Activated T-helper 2 cell treated with anti-CD3 and anti-CD28 coated beads, Interferon-gamma antibody, Interleukin-2, Interleukin-4, amounts not matched to agents 10 μg/mL and 5 μg/mL and 100 μg/mL, durations not matched to agents 14 hours and 24 hours and 36 hours (primary cell): Measurements from ENCODE around the gene IGSF9B. TPM values are rescaled to one million over a fixed set of nuclear protein-coding genes. Genes with fewer than 3 reads are reported as not detected.

Experiments used
- DNase-seq: peaks from one replicate; pipeline ENCODE4 v3.0.0; 2021; ENCODE audit warnings: low spot score
- H3K27ac Mint-ChIP-seq: one replicate; pipeline ENCODE4 v1.8.0; 2021; ENCODE audit warnings: mixed read lengths
- H3K27me3 Mint-ChIP-seq: one replicate; pipeline ENCODE4 v1.8.0; 2021; ENCODE audit warnings: low read depth, mixed read lengths
- H3K36me3 Mint-ChIP-seq: one replicate; pipeline ENCODE4 v1.8.0; 2021; ENCODE audit warnings: low read depth, mixed read lengths
- H3K4me1 Mint-ChIP-seq: one replicate; pipeline ENCODE4 v1.8.0; 2021; ENCODE audit warnings: low read depth, mixed read lengths
- H3K4me3 Mint-ChIP-seq: one replicate; pipeline ENCODE4 v1.8.0; 2021; ENCODE audit warnings: low read depth, mild to moderate bottlenecking, moderate library complexity, mixed read lengths
- H3K9me3 Mint-ChIP-seq: one replicate; pipeline ENCODE4 v1.8.0; 2021; ENCODE audit warnings: mixed read lengths
- intact Hi-C: fragments of 100-400 bp; cut with micrococcal nuclease; formaldehyde crosslinking; loops from one replicate; pipeline ENCODE4 v1.15.1; 2023
- total RNA-seq: library from RNA; stranded (reverse); gene quantifications from 2 replicates; pipeline ENCODE4 v1.2.3, GENCODE V29; 2022

Gene IGSF9B
- total RNA-seq, 1 donor from 2014 or later = 101 TPM

DNA sequence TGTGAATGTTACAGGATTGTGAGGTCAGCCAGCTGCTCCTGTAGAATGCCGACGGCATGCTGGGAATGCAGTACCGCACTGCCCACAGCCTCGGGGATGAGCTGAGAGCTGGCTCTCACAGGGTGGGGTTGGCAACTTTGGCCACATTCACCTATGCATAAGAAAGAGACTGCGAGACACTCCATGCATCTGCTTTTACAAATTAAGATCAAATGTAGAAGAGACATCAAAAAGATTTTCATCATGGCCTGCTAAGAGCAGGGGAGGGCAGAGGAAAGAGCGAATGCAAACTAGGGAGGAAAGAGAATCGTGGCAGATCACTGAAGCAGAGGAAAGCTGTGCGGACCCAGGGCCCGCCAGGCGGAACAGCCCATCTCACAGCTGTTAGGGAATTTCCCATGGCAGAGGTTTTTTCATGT lies 61.7 kb downstream of the IGSF9B start:
- peaks cover 6% of the 10 kb centered on the region for H3K27me3 Mint-ChIP-seq
- H3K4me3 Mint-ChIP-seq = no peak overlapping the region
- intact Hi-C loops = no loop called here
- no peaks in the 10 kb centered on the region for H3K4me1 Mint-ChIP-seq
- DNase-seq = no peak
- H3K36me3 Mint-ChIP-seq = peaks cover 16% of the 10 kb centered on the region
- no peak overlapping the region for H3K27ac Mint-ChIP-seq
- no peaks in the 10 kb centered on the region for H3K9me3 Mint-ChIP-seq

GRCh38 chr11:133893381-133893780 lies 63.4 kb downstream of the IGSF9B start:
- H3K36me3 Mint-ChIP-seq = peaks cover 8% of the 10 kb centered on the region
- H3K4me1 Mint-ChIP-seq = no peaks in the 10 kb centered on the region
- H3K9me3 Mint-ChIP-seq = no peaks in the 10 kb centered on the region
- intact Hi-C loops = no loop called here
- H3K27ac Mint-ChIP-seq = no peak overlapping the region
- H3K27me3 Mint-ChIP-seq = peaks cover 10% of the 10 kb centered on the region
- no peak for DNase-seq
- no peak overlapping the region for H3K4me3 Mint-ChIP-seq

- Mint-ChIP-seq H3K4me1 (no peaks in the 10 kb centered on the region), H3K27ac (no peak overlapping the region)
- DNase-seq = no peak
These were observed 64.0 kb downstream of the IGSF9B start for GRCh38 chr11:133892584-133893380.

DNA sequence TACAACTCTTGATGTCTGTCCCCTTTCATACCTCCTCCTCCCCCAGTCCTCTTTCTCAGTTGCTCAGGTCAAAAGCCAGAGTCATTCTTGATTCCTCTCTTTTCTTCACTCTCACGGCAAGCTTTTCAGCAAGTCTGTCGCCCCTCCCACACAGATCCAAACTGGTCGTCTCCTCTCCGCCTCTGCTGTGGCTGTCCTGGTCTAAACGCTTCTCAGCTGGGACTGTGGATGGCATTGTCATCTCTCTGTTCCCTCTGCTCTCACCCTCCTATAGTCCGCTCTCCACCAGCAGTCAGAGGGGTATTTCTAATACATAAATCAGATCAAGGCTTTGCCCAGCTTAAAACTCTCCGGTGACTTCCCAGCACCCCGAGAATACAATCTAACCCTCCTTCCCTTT lies 64.6 kb downstream of the IGSF9B start:
- Mint-ChIP-seq H3K27me3 (peaks cover 12% of the 10 kb centered on the region), H3K4me1 (no peaks in the 10 kb centered on the region), H3K9me3 (no peaks in the 10 kb centered on the region), H3K36me3 (peaks cover under 1% of the 10 kb centered on the region), H3K27ac (no peak overlapping the region), H3K4me3 (no peak overlapping the region)
- DNase-seq = no peak
- intact Hi-C loops = no loop called here

More at GRCh38 chr11:133892584-133893380, 64.0 kb downstream of the IGSF9B start:
- H3K27me3 Mint-ChIP-seq = peaks cover 11% of the 10 kb centered on the region
- no peak overlapping the region for H3K4me3 Mint-ChIP-seq
- intact Hi-C loops = no loop called here
- no peaks in the 10 kb centered on the region for H3K9me3 Mint-ChIP-seq
- H3K36me3 Mint-ChIP-seq = peaks cover 5% of the 10 kb centered on the region

GRCh38 chr11:133889893-133890292 lies 66.9 kb downstream of the IGSF9B start:
- Mint-ChIP-seq H3K4me3 (no peak overlapping the region), H3K27me3 (peaks cover 20% of the 10 kb centered on the region), H3K36me3 (no peaks in the 10 kb centered on the region), H3K9me3 (no peaks in the 10 kb centered on the region), H3K27ac (no peak overlapping the region), H3K4me1 (no peaks in the 10 kb centered on the region)
- intact Hi-C loops = no loop called here
- DNase-seq = no peak

GRCh38 chr11:133889188-133889587 lies 67.6 kb downstream of the IGSF9B start:
- Mint-ChIP-seq H3K27ac (no peak overlapping the region), H3K9me3 (no peaks in the 10 kb centered on the region), H3K27me3 (peaks cover 24% of the 10 kb centered on the region), H3K4me3 (no peak overlapping the region), H3K36me3 (no peaks in the 10 kb centered on the region), H3K4me1 (no peaks in the 10 kb centered on the region)
- DNase-seq = no peak
- intact Hi-C loops = no loop called here

DNA sequence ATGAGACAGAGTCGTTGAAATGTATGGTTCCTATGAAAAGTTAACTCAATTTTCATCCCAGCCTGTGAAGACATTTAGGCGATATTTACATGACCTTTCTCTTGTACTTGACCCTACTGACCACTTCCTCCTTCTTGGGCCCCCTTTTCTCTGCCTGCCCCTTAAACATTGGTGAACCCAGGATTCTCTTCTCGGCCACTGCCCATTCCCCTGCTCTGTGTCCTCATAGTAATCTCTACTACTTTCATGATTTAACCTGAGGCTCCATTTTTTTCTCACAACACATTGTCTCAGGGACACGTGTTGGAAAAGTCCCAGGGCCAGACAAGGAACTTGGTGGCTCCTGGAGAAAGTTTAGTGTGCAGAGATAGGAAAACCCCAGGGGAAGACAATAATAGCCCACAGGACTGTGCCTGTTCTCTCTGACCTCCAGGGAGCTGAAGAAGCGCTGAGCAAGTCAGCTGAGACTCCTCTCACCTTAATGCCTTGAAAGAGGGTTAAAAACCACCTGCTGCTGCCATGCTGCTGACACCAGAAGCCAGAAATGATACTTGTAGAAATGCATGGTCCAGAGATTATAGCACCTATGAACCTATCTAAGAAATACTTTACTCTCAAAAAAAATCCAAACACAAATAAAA lies 69.0 kb downstream of the IGSF9B start:
- Mint-ChIP-seq H3K27ac (no peak overlapping the region), H3K27me3 (peaks cover 26% of the 10 kb centered on the region), H3K36me3 (no peaks in the 10 kb centered on the region), H3K9me3 (no peaks in the 10 kb centered on the region), H3K4me1 (no peaks in the 10 kb centered on the region), H3K4me3 (no peak overlapping the region)
- no peak for DNase-seq
- intact Hi-C loops = no loop called here

DNA sequence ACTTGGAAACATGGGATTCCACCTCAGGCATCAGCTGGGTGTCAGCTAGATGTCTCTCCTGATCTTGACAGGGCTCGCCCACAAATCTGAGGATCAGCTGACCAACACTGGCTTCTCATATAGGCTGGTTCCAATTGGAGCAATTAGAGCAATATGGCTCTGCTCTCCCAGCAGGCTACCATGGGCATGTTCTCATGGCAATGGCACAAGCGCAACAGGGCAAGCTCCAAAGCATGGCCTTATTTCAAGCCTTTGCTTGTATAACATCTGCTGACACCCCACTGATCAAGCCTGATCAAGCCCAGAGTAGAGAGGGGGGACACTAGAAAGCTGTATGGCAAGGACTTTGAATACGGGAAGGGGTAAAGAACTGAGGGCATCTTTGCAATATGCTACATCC lies 70.7 kb downstream of the IGSF9B start:
- intact Hi-C loops = no loop called here
- no peak for DNase-seq
- Mint-ChIP-seq H3K4me3 (no peak overlapping the region), H3K27ac (no peak overlapping the region), H3K27me3 (peaks cover 24% of the 10 kb centered on the region), H3K9me3 (peaks cover 5% of the 10 kb centered on the region), H3K4me1 (no peaks in the 10 kb centered on the region), H3K36me3 (no peaks in the 10 kb centered on the region)

GRCh38 chr11:133872160-133872559 lies 84.6 kb downstream of the IGSF9B start:
- DNase-seq = no peak
- Mint-ChIP-seq H3K4me3 (no peak overlapping the region), H3K9me3 (no peaks in the 10 kb centered on the region), H3K36me3 (no peaks in the 10 kb centered on the region), H3K27me3 (peaks cover 5% of the 10 kb centered on the region), H3K27ac (no peak overlapping the region), H3K4me1 (no peaks in the 10 kb centered on the region)
- intact Hi-C loops = no loop called here

DNA sequence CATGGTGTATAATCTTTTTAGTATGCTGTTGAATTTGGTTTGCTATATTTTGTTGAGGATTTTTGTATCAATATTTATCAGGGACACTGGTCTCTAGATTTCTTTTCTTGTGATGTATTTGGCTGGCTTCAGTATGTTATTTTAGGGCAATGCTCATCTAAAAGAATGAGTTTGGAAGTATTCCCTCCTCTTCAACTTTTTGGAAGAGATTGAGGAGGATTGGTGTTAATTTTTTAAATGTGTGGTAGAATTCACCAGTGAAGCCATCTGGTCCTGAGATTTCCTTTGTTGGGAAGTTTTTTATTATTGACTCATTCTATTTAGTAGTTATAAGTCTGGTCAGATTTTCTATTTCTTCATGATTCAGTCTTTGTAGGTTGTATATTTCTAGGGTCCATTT lies 89.3 kb downstream of the IGSF9B start:
- Mint-ChIP-seq H3K27ac (no peak overlapping the region), H3K4me3 (no peak overlapping the region), H3K36me3 (no peaks in the 10 kb centered on the region), H3K27me3 (peaks cover 5% of the 10 kb centered on the region), H3K4me1 (no peaks in the 10 kb centered on the region), H3K9me3 (no peaks in the 10 kb centered on the region)
- DNase-seq = no peak
- intact Hi-C loops = no loop called here

DNA sequence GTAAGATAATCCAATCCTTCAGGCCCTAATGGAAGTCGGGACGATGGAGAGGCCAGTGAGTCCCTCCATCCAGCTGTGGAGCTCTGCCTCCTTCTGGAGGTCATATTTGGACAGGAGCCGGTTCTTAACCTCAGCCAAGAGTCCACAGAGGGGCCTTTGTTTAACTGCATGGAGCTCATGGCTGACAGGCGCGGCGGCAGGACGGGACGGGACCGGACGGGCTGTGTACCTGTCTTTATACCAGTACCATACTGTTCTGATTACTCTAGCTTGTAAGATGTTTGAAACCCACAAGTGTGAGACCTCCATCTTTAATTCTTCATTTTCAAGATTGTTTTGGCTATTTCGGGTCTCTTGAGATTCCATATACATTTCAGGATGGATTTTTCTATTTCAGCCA lies 91.3 kb downstream of the IGSF9B start:
- intact Hi-C loops = no loop called here
- DNase-seq = no peak
- Mint-ChIP-seq H3K27me3 (peaks cover 6% of the 10 kb centered on the region), H3K4me3 (no peak overlapping the region), H3K9me3 (no peaks in the 10 kb centered on the region), H3K4me1 (no peaks in the 10 kb centered on the region), H3K36me3 (no peaks in the 10 kb centered on the region), H3K27ac (no peak overlapping the region)

- no peaks in the 10 kb centered on the region for H3K9me3 Mint-ChIP-seq
- H3K27me3 Mint-ChIP-seq = peaks cover 11% of the 10 kb centered on the region
- H3K4me1 Mint-ChIP-seq = no peaks in the 10 kb centered on the region
- no peak for DNase-seq
- no peak overlapping the region for H3K27ac Mint-ChIP-seq
- no peak overlapping the region for H3K4me3 Mint-ChIP-seq
- intact Hi-C loops = no loop called here
- no peaks in the 10 kb centered on the region for H3K36me3 Mint-ChIP-seq
These were observed 92.0 kb downstream of the IGSF9B start for GRCh38 chr11:133864756-133865155.

- peaks cover 15% of the 10 kb centered on the region for H3K27me3 Mint-ChIP-seq
- H3K27ac Mint-ChIP-seq = no peak overlapping the region
- H3K9me3 Mint-ChIP-seq = no peaks in the 10 kb centered on the region
- no peaks in the 10 kb centered on the region for H3K36me3 Mint-ChIP-seq
- DNase-seq = no peak
- intact Hi-C loops = no loop called here
- no peaks in the 10 kb centered on the region for H3K4me1 Mint-ChIP-seq
- H3K4me3 Mint-ChIP-seq = no peak overlapping the region
These were observed 96.6 kb downstream of the IGSF9B start for GRCh38 chr11:133860151-133860550.
